Measurements from ENCODE around the gene FOXG1. TPM values are rescaled to one million over a fixed set of nuclear protein-coding genes. Genes with fewer than 3 reads are reported as not detected.

FOXG1 gene
- total RNA-seq, 1 donor from 2014 or later: not detected

DNA sequence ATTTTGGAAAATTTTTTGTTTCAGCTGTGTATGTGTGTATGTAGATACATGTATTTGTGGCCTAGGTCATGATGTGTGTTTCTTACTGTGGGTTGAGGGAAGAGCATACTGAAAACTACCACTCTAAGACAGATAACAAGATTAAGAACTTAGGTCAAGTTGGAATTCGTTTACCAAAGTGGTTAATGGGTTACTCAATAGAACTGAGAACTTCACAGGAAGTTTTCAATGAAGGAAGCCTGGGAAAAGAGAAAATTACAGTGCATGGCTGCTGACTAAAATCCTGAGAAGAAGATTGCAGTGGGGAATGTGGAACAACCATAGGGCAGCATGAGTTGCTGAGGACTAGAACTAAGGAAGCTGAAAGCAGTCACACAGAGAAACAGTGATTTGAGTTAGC is 21.4 kb upstream of the FOXG1 start:
- no peak for DNase-seq
- TF ChIP-seq CTCF (IDR thresholded peaks at IDR 0.05; ENCODE audit: partially characterized antibody, unreplicated experiment): no peak
- Mint-ChIP-seq H3K9me3 (ENCODE audit: unreplicated experiment) (no peaks in the 10 kb centered on the region), H3K27ac (ENCODE audit: unreplicated experiment) (no peak overlapping the region), H3K4me1 (ENCODE audit: low read depth, unreplicated experiment) (no peaks in the 10 kb centered on the region), H3K36me3 (ENCODE audit: unreplicated experiment) (no peaks in the 10 kb centered on the region), H3K27me3 (ENCODE audit: unreplicated experiment) (no peaks in the 10 kb centered on the region), H3K4me3 (ENCODE audit: unreplicated experiment) (no peak overlapping the region)

DNA sequence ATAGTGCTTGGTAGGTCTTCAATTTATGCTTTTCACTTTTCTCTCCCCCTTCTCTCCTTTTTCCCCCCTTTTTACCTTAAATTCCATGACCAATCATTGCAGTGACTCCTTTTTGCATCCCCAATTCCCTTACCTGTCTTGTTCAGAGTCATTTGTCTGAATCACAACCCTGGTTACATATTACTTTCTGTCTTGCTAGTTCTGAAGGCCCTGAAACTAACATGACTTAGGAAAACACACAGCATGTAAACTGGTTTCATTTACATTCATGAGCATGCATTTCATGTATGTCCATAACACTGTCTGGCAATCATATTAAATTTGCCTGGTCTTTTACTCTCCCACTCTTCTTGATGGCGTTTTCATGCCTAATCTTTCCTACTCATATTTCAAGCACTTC is 20.3 kb upstream of the FOXG1 start:
- Mint-ChIP-seq H3K4me3 (ENCODE audit: unreplicated experiment) (no peak overlapping the region), H3K4me1 (ENCODE audit: low read depth, unreplicated experiment) (no peaks in the 10 kb centered on the region), H3K27ac (ENCODE audit: unreplicated experiment) (no peak overlapping the region), H3K27me3 (ENCODE audit: unreplicated experiment) (no peaks in the 10 kb centered on the region), H3K36me3 (ENCODE audit: unreplicated experiment) (no peaks in the 10 kb centered on the region), H3K9me3 (ENCODE audit: unreplicated experiment) (no peaks in the 10 kb centered on the region)
- TF ChIP-seq CTCF (IDR thresholded peaks at IDR 0.05; ENCODE audit: partially characterized antibody, unreplicated experiment): no peak
- no peak for DNase-seq

GRCh38 chr14:28751467-28752058 is 15.0 kb upstream of the FOXG1 start:
- Mint-ChIP-seq H3K27me3 (ENCODE audit: unreplicated experiment) (peaks cover 15% of the 10 kb centered on the region), H3K4me3 (ENCODE audit: unreplicated experiment) (no peak overlapping the region), H3K36me3 (ENCODE audit: unreplicated experiment) (no peaks in the 10 kb centered on the region), H3K4me1 (ENCODE audit: low read depth, unreplicated experiment) (no peaks in the 10 kb centered on the region), H3K9me3 (ENCODE audit: unreplicated experiment) (peaks cover 4% of the 10 kb centered on the region), H3K27ac (ENCODE audit: unreplicated experiment) (no peak overlapping the region)
- peak; percentile 64 for DNase-seq
- TF ChIP-seq CTCF (IDR thresholded peaks at IDR 0.05; ENCODE audit: partially characterized antibody, unreplicated experiment): peak; percentile 70

GRCh38 chr14:28754209-28754985 is 12.2 kb upstream of the FOXG1 start:
- no peak overlapping the region for H3K4me3 Mint-ChIP-seq (ENCODE audit: unreplicated experiment)
- peaks cover 13% of the 10 kb centered on the region for H3K9me3 Mint-ChIP-seq (ENCODE audit: unreplicated experiment)
- peak; percentile 57 for TF ChIP-seq CTCF (IDR thresholded peaks at IDR 0.05; ENCODE audit: partially characterized antibody, unreplicated experiment)
- DNase-seq: no peak
- H3K27ac Mint-ChIP-seq (ENCODE audit: unreplicated experiment): no peak overlapping the region
- H3K4me1 Mint-ChIP-seq (ENCODE audit: low read depth, unreplicated experiment): peaks cover 3% of the 10 kb centered on the region
- H3K36me3 Mint-ChIP-seq (ENCODE audit: unreplicated experiment): no peaks in the 10 kb centered on the region
- peaks cover 30% of the 10 kb centered on the region for H3K27me3 Mint-ChIP-seq (ENCODE audit: unreplicated experiment)

DNA sequence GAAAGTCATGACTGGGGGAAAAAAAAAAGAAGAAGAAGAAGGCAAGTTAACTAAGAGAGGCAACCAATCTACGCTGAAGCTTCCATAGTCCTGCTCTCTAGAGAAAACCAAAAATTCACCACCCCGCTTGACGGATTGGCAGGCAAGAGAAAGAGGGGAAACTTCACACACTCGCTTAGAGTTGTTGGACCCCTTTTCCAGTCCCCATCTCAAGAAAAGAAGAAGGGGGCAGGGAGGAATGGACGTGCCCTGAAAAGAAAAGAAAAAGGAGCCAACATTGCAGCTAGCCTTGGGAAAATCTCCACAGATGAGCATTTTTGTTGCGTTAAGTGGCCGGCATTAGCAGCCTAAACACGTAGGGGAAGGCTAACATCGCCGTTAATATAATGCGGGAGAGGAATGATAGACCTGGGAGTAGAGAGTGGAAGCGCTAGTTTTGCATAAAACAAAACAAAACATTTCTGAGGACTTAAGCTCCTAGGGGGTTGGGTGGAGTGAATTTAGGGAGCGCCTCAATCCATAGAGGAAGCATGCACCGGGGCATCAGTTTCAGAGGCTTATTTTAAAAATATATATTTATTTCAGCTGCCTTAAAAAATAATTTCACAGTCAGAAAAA is 11.3 kb upstream of the FOXG1 start:
- Mint-ChIP-seq H3K36me3 (ENCODE audit: unreplicated experiment) (no peaks in the 10 kb centered on the region), H3K4me1 (ENCODE audit: low read depth, unreplicated experiment) (peaks cover 4% of the 10 kb centered on the region), H3K9me3 (ENCODE audit: unreplicated experiment) (peaks cover 16% of the 10 kb centered on the region), H3K27me3 (ENCODE audit: unreplicated experiment) (peaks cover 39% of the 10 kb centered on the region), H3K4me3 (ENCODE audit: unreplicated experiment) (no peak overlapping the region), H3K27ac (ENCODE audit: unreplicated experiment) (no peak overlapping the region)
- no peak for DNase-seq
- TF ChIP-seq CTCF (IDR thresholded peaks at IDR 0.05; ENCODE audit: partially characterized antibody, unreplicated experiment): no peak

Measured in glutamatergic neuron (in vitro differentiated cells).